RWPE2 (cell line): Measurements from ENCODE around the gene SLC25A41.

Source experiments
- ATAC-seq: fragments of 200-7000 bp; cut with Tn5 transposase; 3 replicates; pipeline ENCODE4 v1.9.1; 2021; ENCODE audit warnings: low read depth
- DNase-seq: peaks from one replicate; pipeline ENCODE4 v3.0.0-alpha.2; 2020; ENCODE audit warnings: low spot score
- H3K27ac ChIP-seq: fragments of 450-650 bp; 2 replicates; pipeline ENCODE4 v1.5.1; 2017; ENCODE audit warnings: mild to moderate bottlenecking; ENCODE audit not compliant: poor library complexity, severe bottlenecking
- H3K27me3 ChIP-seq: fragments of 250-450 bp; sonication (Bioruptor Pico); 2 replicates; pipeline ENCODE4 v1.5.1; 2021; ENCODE audit warnings: mild to moderate bottlenecking, moderate library complexity; ENCODE audit not compliant: insufficient read depth, poor library complexity, severe bottlenecking
- H3K36me3 ChIP-seq: fragments of 250-450 bp; sonication (Bioruptor Pico); 2 replicates; pipeline ENCODE4 v1.5.1; 2020; ENCODE audit warnings: low read depth, mild to moderate bottlenecking, moderate library complexity
- H3K4me1 ChIP-seq: fragments of 250-450 bp; sonication (Bioruptor Pico); 2 replicates; pipeline ENCODE4 v1.5.1; 2021; ENCODE audit warnings: mild to moderate bottlenecking, moderate library complexity; ENCODE audit not compliant: insufficient read depth, poor library complexity, severe bottlenecking
- H3K4me3 ChIP-seq: fragments of 250-450 bp; sonication (Bioruptor Pico); 2 replicates; pipeline ENCODE4 v1.5.1; 2021; ENCODE audit warnings: mild to moderate bottlenecking, moderate library complexity; ENCODE audit not compliant: severe bottlenecking
- H3K9me3 ChIP-seq: fragments of 250-450 bp; sonication (Bioruptor Pico); 2 replicates; pipeline ENCODE4 v1.5.1; 2021; ENCODE audit warnings: mild to moderate bottlenecking, moderate library complexity; ENCODE audit not compliant: severe bottlenecking
- CTCF ChIP-seq: fragments of 450-650 bp; IDR thresholded peaks from one replicate; pipeline ENCODE4 v1.5.1; 2017; ENCODE audit warnings: mild to moderate bottlenecking, moderate library complexity; ENCODE audit not compliant: poor library complexity, severe bottlenecking

SLC25A41 gene

GRCh38 chr19:6376512-6377190 lies 56.9 kb downstream of the SLC25A41 start:
- TF ChIP-seq CTCF = no peak
- Histone ChIP-seq H3K4me1 (no peaks in the 10 kb centered on the region), H3K27me3 (no peaks in the 10 kb centered on the region), H3K27ac (no peak overlapping the region), H3K36me3 (peaks cover 24% of the 10 kb centered on the region), H3K9me3 (no peaks in the 10 kb centered on the region), H3K4me3 (no peak overlapping the region)
- ATAC-seq (no peak), DNase-seq (no peak)
